Spinal cord (tissue), 10 donors: ENCODE measurements around the gene ARL6IP4. TPM values are rescaled to one million over a fixed set of nuclear protein-coding genes. Genes with fewer than 3 reads are reported as not detected.

Experiments used
- DNase-seq, 6 donors: peaks; one replicate each; pipeline versions ENCODE4 v3.0.0 to v3.0.0-alpha.2; 2013 to 2015; ENCODE audit warnings: low spot score in 6 of 6, low read depth in 4 of 6
- H3K27ac ChIP-seq: one replicate; pipeline ENCODE4 v1.5.1; 2013; ENCODE audit warnings: low read depth, low read length, control low read depth
- H3K27me3 ChIP-seq: one replicate; pipeline ENCODE4 v1.6.1; 2013; ENCODE audit warnings: low read length; ENCODE audit not compliant: control insufficient read depth, insufficient read depth
- H3K36me3 ChIP-seq: one replicate; pipeline ENCODE4 v1.6.1; 2013; ENCODE audit warnings: low read length; ENCODE audit not compliant: control insufficient read depth, insufficient read depth
- H3K4me1 ChIP-seq: one replicate; pipeline ENCODE4 v1.6.1; 2013; ENCODE audit warnings: low read length; ENCODE audit not compliant: control insufficient read depth, insufficient read depth
- H3K4me3 ChIP-seq: one replicate; pipeline ENCODE4 v1.5.1; 2013; ENCODE audit warnings: low read depth, low read length, control low read depth
- H3K9me3 ChIP-seq: one replicate; pipeline ENCODE4 v1.6.1; 2013; ENCODE audit warnings: low read length; ENCODE audit not compliant: control insufficient read depth, insufficient read depth
- WGBS: methylation state at CpG from one replicate; pipeline ENCODE4 v1.1.5; 2013; ENCODE audit warnings: missing lambda C conversion rate; ENCODE audit not compliant: insufficient coverage; 5-methylcytosine and 5-hydroxymethylcytosine counted together
- polyA plus RNA-seq, 2 donors: library from polyadenylated mRNA; unstranded; fragments of 120-200 nt; gene quantifications; one replicate each; pipeline ENCODE4 v1.2.1, GENCODE V29; 2013; ENCODE audit not compliant: insufficient read length in 2 of 2
- total RNA-seq, 2 donors: library from RNA; depleted of rRNA in 1 of 2; stranded (reverse); fragments of 120-200 nt in 1 of 2; fragments of >200 nt in 1 of 2; gene quantifications; one replicate each; pipeline versions ENCODE4 v1.2.3 to v1.2.4, GENCODE V29; 2013 to 2014
- donor health status: healthy.

Gene ARL6IP4
- total and polyA plus RNA-seq, 4 donors = 44.3 to 207 (median 137) TPM

- no peaks in the 10 kb centered on the region for H3K9me3 ChIP-seq
- H3K4me3 ChIP-seq = no peak overlapping the region
- WGBS = 74% methylated on average over 20 of the region's 21 CpGs
- no peak for DNase-seq
- no peaks in the 10 kb centered on the region for H3K27me3 ChIP-seq
- no peak overlapping the region for H3K27ac ChIP-seq
- H3K4me1 ChIP-seq = peaks cover 68% of the 10 kb centered on the region
- peaks cover 77% of the 10 kb centered on the region for H3K36me3 ChIP-seq
Observed at GRCh38 chr12:122982963-122983788, 2.7 kb downstream of the ARL6IP4 start.

- Histone ChIP-seq H3K4me1 (peaks cover 60% of the 10 kb centered on the region), H3K4me3 (no peak overlapping the region), H3K27ac (peak overlapping the region; percentile 70), H3K36me3 (peaks cover 77% of the 10 kb centered on the region), H3K27me3 (no peaks in the 10 kb centered on the region), H3K9me3 (no peaks in the 10 kb centered on the region)
- DNase-seq = no peak
- 34% methylated on average over 8 of the region's 9 CpGs for WGBS
Observed at GRCh38 chr12:122983789-122984515, 3.5 kb downstream of the ARL6IP4 start.

DNA sequence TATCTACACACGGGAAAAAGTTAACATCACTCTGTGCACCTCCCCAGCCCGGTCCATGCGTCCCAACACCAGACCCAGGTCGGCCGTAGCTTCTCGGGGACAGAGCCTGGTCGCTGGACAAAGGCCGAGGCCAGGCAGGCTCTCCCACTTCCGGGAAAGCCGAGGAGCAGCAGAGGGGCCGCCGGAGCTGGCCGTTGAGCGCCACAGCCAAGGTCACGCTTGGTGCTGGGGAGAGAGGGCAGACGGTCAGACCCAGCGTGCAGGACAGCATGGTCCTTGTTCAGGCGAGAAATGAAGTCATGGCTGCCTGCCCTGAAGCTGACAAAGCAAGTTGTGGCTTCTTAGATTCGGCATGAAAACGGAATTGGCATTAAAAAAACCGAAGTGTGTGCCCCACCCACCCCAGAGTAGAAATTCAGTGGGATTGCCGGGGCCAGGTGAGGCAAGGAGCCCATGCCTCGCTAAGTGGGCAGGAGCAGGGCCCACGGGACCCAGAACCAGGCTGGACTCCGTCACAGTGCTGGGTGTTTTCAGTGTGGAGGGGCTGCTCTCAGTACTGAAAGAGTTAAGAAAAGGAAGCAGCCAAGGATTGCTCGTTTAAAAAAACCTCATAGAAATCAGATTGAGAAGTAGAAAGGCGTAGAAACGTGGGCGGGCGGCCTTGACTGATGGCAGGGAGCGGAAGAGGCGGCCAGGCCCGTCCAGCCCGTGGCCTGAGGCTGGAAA is 4.3 kb downstream of the ARL6IP4 start:
- peak in 1 of 6 donors; percentile 38 for DNase-seq
- no peak overlapping the region for H3K4me3 ChIP-seq
- H3K9me3 ChIP-seq = no peaks in the 10 kb centered on the region
- H3K27ac ChIP-seq = peak overlapping the region; percentile 70
- H3K4me1 ChIP-seq = peaks cover 52% of the 10 kb centered on the region
- no peaks in the 10 kb centered on the region for H3K27me3 ChIP-seq
- WGBS = 48% methylated on average over 34 of the region's 34 CpGs
- H3K36me3 ChIP-seq = peaks cover 79% of the 10 kb centered on the region

DNA sequence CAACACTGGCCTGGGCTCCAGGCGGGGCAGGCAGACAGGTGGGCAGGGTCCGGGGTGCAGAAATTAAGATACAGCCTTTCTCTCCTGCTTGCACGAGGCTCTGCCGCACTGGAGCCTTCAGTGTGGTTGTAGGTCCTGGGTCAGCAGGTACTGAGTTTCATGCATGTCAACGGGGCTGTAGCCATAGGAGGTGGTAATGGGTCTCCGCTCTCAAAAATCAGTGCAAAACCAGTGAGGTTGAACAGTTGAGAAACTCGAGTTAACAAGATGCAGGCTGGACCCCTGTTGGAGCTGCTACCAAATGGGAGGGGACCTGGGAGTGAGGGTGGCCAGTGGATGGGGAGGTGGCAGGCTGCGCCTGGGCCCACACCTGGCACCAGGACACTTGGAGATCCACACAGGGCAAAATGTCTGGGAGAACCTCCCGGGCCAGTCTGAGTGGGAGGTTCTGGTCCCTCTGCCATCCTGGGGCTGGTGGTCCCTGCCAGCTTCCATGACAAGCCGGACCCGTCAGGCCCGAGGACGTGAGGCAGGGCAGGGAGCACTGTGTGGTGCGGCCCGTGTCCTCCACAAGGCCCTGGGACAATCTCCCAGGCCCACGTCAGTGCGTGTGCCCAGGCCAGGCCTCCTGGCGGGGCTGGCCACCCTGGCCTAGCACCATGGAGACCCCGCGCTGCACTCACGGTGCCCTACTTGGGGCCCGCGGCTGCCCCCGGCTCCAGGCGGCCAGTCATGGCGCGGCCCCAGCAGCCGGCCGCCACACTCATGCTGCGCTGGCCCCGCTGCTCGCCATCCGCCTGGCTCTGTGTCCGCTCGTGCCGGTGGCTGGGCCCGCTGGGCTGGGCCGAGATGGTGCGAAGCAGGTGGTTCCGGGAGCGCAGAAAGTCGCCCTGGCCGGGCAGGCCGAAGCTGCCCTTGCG is 5.1 kb downstream of the ARL6IP4 start:
- WGBS = 89% methylated on average over 45 of the region's 45 CpGs
- Histone ChIP-seq H3K4me3 (no peak overlapping the region), H3K4me1 (peaks cover 47% of the 10 kb centered on the region), H3K27ac (peak overlapping the region; percentile 70), H3K9me3 (no peaks in the 10 kb centered on the region), H3K36me3 (peaks cover 87% of the 10 kb centered on the region), H3K27me3 (no peaks in the 10 kb centered on the region)
- DNase-seq = no peak

- H3K9me3 ChIP-seq = no peaks in the 10 kb centered on the region
- no peak overlapping the region for H3K27ac ChIP-seq
- no peak for DNase-seq
- peaks cover 44% of the 10 kb centered on the region for H3K4me1 ChIP-seq
- 93% methylated on average over 40 of the region's 40 CpGs for WGBS
- H3K4me3 ChIP-seq = no peak overlapping the region
- no peaks in the 10 kb centered on the region for H3K27me3 ChIP-seq
- H3K36me3 ChIP-seq = peaks cover 95% of the 10 kb centered on the region
Observed at GRCh38 chr12:122986258-122986871, 5.9 kb downstream of the ARL6IP4 start.

DNA sequence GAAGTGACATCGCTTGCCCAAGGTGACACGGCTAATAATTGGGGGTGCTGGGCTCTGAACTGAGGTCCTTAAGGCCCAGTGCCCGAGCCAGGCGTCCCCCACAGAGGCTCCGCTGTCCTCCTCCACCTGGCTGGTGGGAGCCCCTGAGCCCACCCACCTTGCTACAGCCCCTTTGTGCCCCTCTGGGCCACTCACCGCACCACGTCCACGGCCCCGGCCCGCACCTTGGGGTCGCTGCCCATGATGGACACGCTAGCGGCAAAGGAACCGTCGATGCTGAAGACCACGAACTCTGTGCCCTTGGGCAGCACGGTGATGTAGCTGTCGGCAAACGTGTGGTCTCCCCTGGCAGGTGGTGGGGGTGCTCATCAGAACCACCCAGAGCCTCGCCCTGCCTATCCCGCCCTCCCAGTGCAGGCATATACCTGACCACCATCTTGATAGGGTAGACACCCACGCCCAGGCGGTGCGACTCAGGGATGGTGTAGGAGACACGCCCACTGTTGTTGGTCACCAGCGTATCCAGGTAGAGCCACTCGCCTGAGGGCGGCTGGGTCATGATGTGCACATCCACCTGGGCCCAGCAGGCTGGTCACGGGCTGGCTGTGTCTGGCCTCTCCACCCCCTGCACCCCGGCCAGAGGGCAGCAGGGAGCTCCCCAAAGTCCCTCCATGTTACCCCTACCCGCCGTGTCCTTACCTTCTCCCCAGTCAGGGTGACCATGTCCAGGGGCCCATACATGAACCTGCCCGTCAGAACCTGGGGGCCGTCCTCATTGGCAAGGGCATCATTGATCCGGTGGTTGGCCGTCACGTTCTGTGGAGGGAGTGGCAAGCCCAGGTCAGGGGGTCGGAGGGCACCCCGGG is 6.8 kb downstream of the ARL6IP4 start:
- no peaks in the 10 kb centered on the region for H3K9me3 ChIP-seq
- 93% methylated on average over 38 of the region's 39 CpGs for WGBS
- peaks cover 95% of the 10 kb centered on the region for H3K36me3 ChIP-seq
- H3K27me3 ChIP-seq = no peaks in the 10 kb centered on the region
- DNase-seq = no peak
- H3K4me3 ChIP-seq = no peak overlapping the region
- peaks cover 34% of the 10 kb centered on the region for H3K4me1 ChIP-seq
- H3K27ac ChIP-seq = no peak overlapping the region

- Histone ChIP-seq H3K27ac (no peak overlapping the region), H3K4me3 (no peak overlapping the region), H3K4me1 (peaks cover 27% of the 10 kb centered on the region), H3K36me3 (peaks cover 92% of the 10 kb centered on the region), H3K27me3 (no peaks in the 10 kb centered on the region), H3K9me3 (no peaks in the 10 kb centered on the region)
- 93% methylated on average over 12 of the region's 13 CpGs for WGBS
- DNase-seq = no peak
Observed at GRCh38 chr12:122988036-122988435, 7.6 kb downstream of the ARL6IP4 start.

- no peaks in the 10 kb centered on the region for H3K27me3 ChIP-seq
- no peak overlapping the region for H3K27ac ChIP-seq
- no peak overlapping the region for H3K4me3 ChIP-seq
- peaks cover 20% of the 10 kb centered on the region for H3K4me1 ChIP-seq
- no peak for DNase-seq
- 86% methylated on average over 19 of the region's 21 CpGs for WGBS
- no peaks in the 10 kb centered on the region for H3K9me3 ChIP-seq
- H3K36me3 ChIP-seq = peaks cover 89% of the 10 kb centered on the region
Observed at GRCh38 chr12:122988612-122989212, 8.2 kb downstream of the ARL6IP4 start.
